ENCODE data around the gene NRP1. TPM values are rescaled to one million over a fixed set of nuclear protein-coding genes. Genes with fewer than 3 reads are reported as not detected.

The NRP1 gene
- total RNA-seq, 1 experiment from 2014 or later = 3.0 TPM

- no peaks in the 10 kb centered on the region for H3K4me1 Mint-ChIP-seq
- H3K27me3 Mint-ChIP-seq (ENCODE audit: low read depth) = no peaks in the 10 kb centered on the region
- ChIA-PET CTCF (no interaction called here), POLR2A (no interaction called here)
- H3K27ac Mint-ChIP-seq = no peak overlapping the region
- ATAC-seq (no peak), DNase-seq (ENCODE audit: low spot score) (no peak)
- no peaks in the 10 kb centered on the region for H3K36me3 Mint-ChIP-seq
- no peak for TF ChIP-seq JAZF1 (CRISPR knock-in tag; IDR thresholded peaks at IDR 0.05)
- no peak for TF ChIP-seq ATF6 (CRISPR knock-in tag; IDR thresholded peaks at IDR 0.05)
- no peak for TF ChIP-seq ZMAT4 (CRISPR knock-in tag; IDR thresholded peaks at IDR 0.05)
- no peak for TF ChIP-seq RELA (CRISPR knock-in tag; IDR thresholded peaks at IDR 0.05; ENCODE audit: borderline replicate concordance)
- no peak for TF ChIP-seq USF1 (CRISPR knock-in tag; IDR thresholded peaks at IDR 0.05)
- no peak for TF ChIP-seq ZNF317 (CRISPR knock-in tag; IDR thresholded peaks at IDR 0.05; ENCODE audit: borderline replicate concordance, low read depth)
- no peak for TF ChIP-seq ATF1 (CRISPR knock-in tag; IDR thresholded peaks at IDR 0.05)
- TF ChIP-seq SMAD3 (CRISPR knock-in tag; IDR thresholded peaks at IDR 0.05; ENCODE audit: borderline replicate concordance) = no peak
- no peak for TF ChIP-seq FOXP1 (CRISPR knock-in tag; IDR thresholded peaks at IDR 0.05; ENCODE audit: borderline replicate concordance)
- no peak for TF ChIP-seq SP1 (CRISPR knock-in tag; conservative IDR thresholded peaks at IDR 0.05)
- no peak for TF ChIP-seq JUN (CRISPR knock-in tag; IDR thresholded peaks at IDR 0.05)
- no peak for TF ChIP-seq ZNF263 (CRISPR knock-in tag; IDR thresholded peaks at IDR 0.05; ENCODE audit: low read depth)
- no peak for TF ChIP-seq E2F1 (CRISPR knock-in tag; IDR thresholded peaks at IDR 0.05)
- no peak for TF ChIP-seq E2F4 (CRISPR knock-in tag; IDR thresholded peaks at IDR 0.05; ENCODE audit: borderline replicate concordance, low read depth)
- no peak for TF ChIP-seq MAX (CRISPR knock-in tag; IDR thresholded peaks at IDR 0.05)
- no peak for TF ChIP-seq SOX15 (CRISPR knock-in tag; IDR thresholded peaks at IDR 0.05)
- no peak for TF ChIP-seq HMGXB4 (CRISPR knock-in tag; IDR thresholded peaks at IDR 0.05)
- TF ChIP-seq FOXP4 (CRISPR knock-in tag; IDR thresholded peaks at IDR 0.05) = no peak
- TF ChIP-seq ZBTB43 (CRISPR knock-in tag; IDR thresholded peaks at IDR 0.05) = no peak
- H3K4me3 Mint-ChIP-seq = no peak overlapping the region
- peaks cover 12% of the 10 kb centered on the region for H3K9me3 Mint-ChIP-seq
Measured at GRCh38 chr10:33358016-33358415, 23.5 kb upstream of the NRP1 start.

Measured in WTC11 (cell line).